GM23248 (cell line): ENCODE data around the gene OR10A5.

Experiments used
- EZH2 ChIP-seq: fragments of 200-600 bp; sonication (generic); IDR thresholded peaks from 2 replicates; pipeline ENCODE4 v1.6.1; 2018; ENCODE audit warnings: antibody characterized with exemption, mild to moderate bottlenecking; ENCODE audit not compliant: insufficient read depth, poor library complexity, severe bottlenecking
- EZH2phosphoT487 ChIP-seq: fragments of 200-600 bp; sonication (generic); IDR thresholded peaks from 2 replicates; pipeline ENCODE4 v1.6.1; 2018; ENCODE audit warnings: antibody characterized with exemption, moderate library complexity, mild to moderate bottlenecking, low read depth; ENCODE audit not compliant: insufficient read depth

GRCh38 chr11:6888830-6889229, 43.3 kb downstream of the OR10A5 start:
- TF ChIP-seq EZH2phosphoT487 (no peak), EZH2 (no peak)
